ENCODE measurements around the gene MINDY1. TPM values are rescaled to one million over a fixed set of nuclear protein-coding genes. Genes with fewer than 3 reads are reported as not detected.

The MINDY1 gene
- total RNA-seq, 1 donor from 2014 or later = 26.5 TPM

DNA sequence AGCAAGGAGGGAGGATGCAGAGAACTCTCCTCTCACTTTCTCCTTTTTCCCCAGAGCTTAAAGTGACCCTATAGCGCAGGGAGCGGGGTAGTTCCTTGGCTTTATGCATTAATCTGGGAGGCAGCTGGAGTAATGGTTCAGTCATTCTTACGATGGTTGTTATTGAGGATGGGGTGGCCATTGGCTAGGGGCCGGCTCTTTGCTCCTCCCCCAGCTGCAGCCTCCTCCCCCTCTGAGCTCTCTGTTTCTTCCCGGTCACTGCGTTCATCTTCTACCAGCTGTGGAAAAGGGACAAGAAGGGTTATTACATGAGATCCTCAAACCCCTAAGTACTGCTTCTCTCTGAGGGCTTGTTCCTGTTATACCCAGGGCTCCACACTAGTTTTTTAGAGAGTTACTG lies 40.7 kb downstream of the MINDY1 start:
- TF ChIP-seq, protein P1, sequence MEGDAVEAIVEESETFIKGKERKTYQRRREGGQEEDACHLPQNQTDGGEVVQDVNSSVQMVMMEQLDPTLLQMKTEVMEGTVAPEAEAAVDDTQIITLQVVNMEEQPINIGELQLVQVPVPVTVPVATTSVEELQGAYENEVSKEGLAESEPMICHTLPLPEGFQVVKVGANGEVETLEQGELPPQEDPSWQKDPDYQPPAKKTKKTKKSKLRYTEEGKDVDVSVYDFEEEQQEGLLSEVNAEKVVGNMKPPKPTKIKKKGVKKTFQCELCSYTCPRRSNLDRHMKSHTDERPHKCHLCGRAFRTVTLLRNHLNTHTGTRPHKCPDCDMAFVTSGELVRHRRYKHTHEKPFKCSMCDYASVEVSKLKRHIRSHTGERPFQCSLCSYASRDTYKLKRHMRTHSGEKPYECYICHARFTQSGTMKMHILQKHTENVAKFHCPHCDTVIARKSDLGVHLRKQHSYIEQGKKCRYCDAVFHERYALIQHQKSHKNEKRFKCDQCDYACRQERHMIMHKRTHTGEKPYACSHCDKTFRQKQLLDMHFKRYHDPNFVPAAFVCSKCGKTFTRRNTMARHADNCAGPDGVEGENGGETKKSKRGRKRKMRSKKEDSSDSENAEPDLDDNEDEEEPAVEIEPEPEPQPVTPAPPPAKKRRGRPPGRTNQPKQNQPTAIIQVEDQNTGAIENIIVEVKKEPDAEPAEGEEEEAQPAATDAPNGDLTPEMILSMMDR (IDR thresholded peaks at IDR 0.05) = no peak
- no peaks in the 10 kb centered on the region for H3K9me3 ChIP-seq
- no peak overlapping the region for H3K4me3 ChIP-seq
- no peaks in the 10 kb centered on the region for H3K27me3 ChIP-seq
- DNase-seq (no peak), ATAC-seq (no peak)
- peaks cover 82% of the 10 kb centered on the region for H3K36me3 ChIP-seq
- peak overlapping the region; percentile 6 for H3K27ac ChIP-seq
- intact Hi-C loops (cut with DNase I) = no loop called here
- peaks cover 15% of the 10 kb centered on the region for H3K4me1 ChIP-seq

DNA sequence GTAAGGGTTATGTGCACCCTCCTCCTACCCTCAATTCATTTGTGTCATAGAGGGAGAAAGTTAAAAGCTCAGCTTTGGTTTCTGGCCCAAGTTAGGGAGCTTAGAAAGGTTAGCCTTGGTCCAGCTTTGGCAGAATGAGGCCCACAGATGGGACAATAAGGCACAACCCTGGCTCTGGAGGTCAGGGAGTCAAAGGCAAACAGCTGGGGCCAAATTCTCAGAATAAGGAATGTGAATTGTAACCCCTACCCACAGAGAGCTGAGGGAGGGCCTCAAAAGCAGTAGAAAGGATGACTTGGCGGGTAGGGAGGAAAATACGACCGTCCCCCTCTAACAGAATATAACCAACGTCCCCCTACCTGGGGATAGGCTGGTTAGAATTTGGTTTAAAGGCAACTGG lies 41.1 kb downstream of the MINDY1 start:
- ATAC-seq = no peak
- TF ChIP-seq, protein P1 (IDR thresholded peaks at IDR 0.05) = no peak
- intact Hi-C loops (cut with DNase I) = no loop called here

DNA sequence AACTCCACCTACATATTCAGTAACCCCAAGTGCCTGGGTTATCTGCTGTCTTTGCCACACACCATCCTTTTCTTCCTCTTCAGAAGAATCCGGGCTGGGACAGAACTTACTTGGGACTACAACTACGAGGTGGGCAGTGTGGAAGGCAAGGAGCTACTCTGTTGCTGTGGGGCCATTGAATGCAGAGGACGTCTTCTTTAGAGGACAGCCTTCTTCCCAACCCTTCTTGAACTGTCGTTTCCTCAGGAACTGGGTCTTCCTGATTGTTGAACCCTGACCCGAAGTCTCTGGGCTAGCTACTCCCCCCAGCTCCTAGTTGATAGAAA lies 42.6 kb downstream of the MINDY1 start:
- no peaks in the 10 kb centered on the region for H3K4me1 ChIP-seq
- DNase-seq = no peak
- no peak for ATAC-seq
- no peak overlapping the region for H3K4me3 ChIP-seq
- no peaks in the 10 kb centered on the region for H3K27me3 ChIP-seq
- peaks cover 100% of the 10 kb centered on the region for H3K36me3 ChIP-seq
- no peaks in the 10 kb centered on the region for H3K9me3 ChIP-seq
- TF ChIP-seq, protein P1 (IDR thresholded peaks at IDR 0.05) = no peak
- intact Hi-C loops (cut with DNase I) = no loop called here
- no peak overlapping the region for H3K27ac ChIP-seq

More for the DNA sequence above, 41.1 kb downstream of the MINDY1 start:
- Histone ChIP-seq H3K36me3 (peaks cover 86% of the 10 kb centered on the region), H3K27ac (peak overlapping the region; percentile 6), H3K4me3 (no peak overlapping the region), H3K9me3 (no peaks in the 10 kb centered on the region), H3K27me3 (no peaks in the 10 kb centered on the region), H3K4me1 (peaks cover 11% of the 10 kb centered on the region)
- DNase-seq = no peak

DNA sequence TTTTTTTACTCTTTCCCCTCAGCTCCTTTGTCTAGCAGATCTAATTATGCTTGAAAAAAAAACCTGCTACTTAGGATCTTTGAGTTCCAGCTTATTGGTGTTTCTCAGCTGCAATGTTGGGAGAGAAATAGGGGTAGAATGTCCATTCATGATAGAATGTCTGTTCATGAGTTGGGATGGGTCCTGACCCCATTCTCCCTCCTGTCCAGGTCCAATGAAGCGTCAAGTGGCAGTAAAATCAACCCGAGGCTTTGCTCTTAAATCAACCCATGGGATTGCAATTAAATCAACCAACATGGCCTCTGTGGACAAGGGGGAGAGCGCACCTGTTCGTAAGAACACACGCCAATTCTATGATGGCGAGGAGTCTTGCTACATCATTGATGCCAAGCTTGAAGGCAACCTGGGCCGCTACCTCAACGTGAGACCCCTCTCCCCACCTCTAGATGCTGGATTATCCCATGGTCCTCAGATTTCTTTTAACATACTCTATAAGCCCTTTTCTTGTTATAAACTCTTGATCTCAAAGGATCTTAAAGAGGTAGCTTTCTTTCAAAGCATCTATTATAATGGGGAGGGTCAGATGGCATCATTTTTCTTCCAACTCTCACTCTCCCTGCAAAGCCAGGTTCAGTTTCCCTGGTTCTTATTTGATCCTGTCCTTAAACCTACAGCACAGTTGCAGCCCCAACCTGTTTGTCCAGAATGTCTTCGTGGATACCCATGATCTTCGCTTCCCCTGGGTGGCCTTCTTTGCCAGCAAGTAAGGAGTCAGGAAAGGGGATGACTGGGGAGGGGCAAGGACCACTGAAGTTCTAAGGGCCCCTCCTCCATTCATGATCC lies 43.2 kb downstream of the MINDY1 start:
- Histone ChIP-seq H3K36me3 (peaks cover 100% of the 10 kb centered on the region), H3K27ac (no peak overlapping the region), H3K9me3 (no peaks in the 10 kb centered on the region), H3K4me1 (no peaks in the 10 kb centered on the region), H3K27me3 (no peaks in the 10 kb centered on the region), H3K4me3 (no peak overlapping the region)
- DNase-seq (no peak), ATAC-seq (no peak)
- TF ChIP-seq, protein P1 (IDR thresholded peaks at IDR 0.05) = no peak
- intact Hi-C loops (cut with DNase I) = no loop called here

DNA sequence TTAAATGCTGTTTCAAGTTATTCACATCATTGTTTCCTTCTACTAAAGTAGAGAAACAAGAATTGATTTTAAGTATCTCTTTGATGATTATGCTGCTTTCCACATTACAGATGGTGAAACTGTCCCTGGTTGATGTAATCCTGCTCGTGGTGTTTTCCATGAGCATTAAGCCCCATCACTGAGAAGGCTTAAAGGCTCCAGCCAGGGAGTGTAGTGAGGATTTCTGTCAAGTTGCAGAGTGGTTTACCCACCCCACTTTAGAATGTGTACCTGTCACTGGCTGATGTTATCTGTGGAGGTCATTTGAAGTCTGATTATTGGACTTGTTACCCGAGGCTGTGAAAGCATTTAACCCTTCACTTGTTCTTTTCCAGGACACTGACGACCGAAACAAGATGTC lies 44.9 kb downstream of the MINDY1 start:
- no peak overlapping the region for H3K27ac ChIP-seq
- intact Hi-C loops (cut with DNase I) = no loop called here
- no peaks in the 10 kb centered on the region for H3K4me1 ChIP-seq
- no peaks in the 10 kb centered on the region for H3K27me3 ChIP-seq
- DNase-seq = no peak
- H3K4me3 ChIP-seq = no peak overlapping the region
- H3K9me3 ChIP-seq = no peaks in the 10 kb centered on the region
- no peak for ATAC-seq
- peaks cover 99% of the 10 kb centered on the region for H3K36me3 ChIP-seq
- TF ChIP-seq, protein P1 (IDR thresholded peaks at IDR 0.05) = no peak
